Caco-2 (cell line): ENCODE measurements around the gene SAFB2. TPM values are rescaled to one million over a fixed set of nuclear protein-coding genes. Genes with fewer than 3 reads are reported as not detected.

Experiments
- BruUV-seq: library from RNA; stranded (reverse); fragments of 400-500 nt; replicated peaks from 2 replicates; lab custom pipeline; 2021; lab: Mats Ljungman, UMichigan
- CTCF ChIA-PET: fragments of 300-600 bp; sonication (Branson Sonifier 250); formaldehyde crosslinking; loops from one replicate; lab custom pipeline; 2022; ENCODE audit warnings: antibody characterized with exemption; lab: Charles Lee
- POLR2A ChIA-PET: fragments of 300-600 bp; sonication (Branson Sonifier 250); formaldehyde crosslinking; loops from one replicate; lab custom pipeline; 2022; ENCODE audit warnings: antibody characterized with exemption; lab: Charles Lee
- DNase-seq, 2 experiments: peaks; one replicate each; pipeline versions ENCODE4 v3.0.0 to v3.0.0-alpha.2; 2020 to 2022
- H3K27me3 ChIP-seq: replicated peaks from 2 replicates; pipeline ENCODE4 v1.6.0; 2011; ENCODE audit warnings: low read length; ENCODE audit not compliant: control insufficient read depth, insufficient read depth
- H3K36me3 ChIP-seq: 2 replicates; pipeline ENCODE4 v1.5.1; 2011; ENCODE audit warnings: low read length; ENCODE audit not compliant: control insufficient read depth, insufficient read depth
- H3K4me1 ChIP-seq: fragments of 250-450 bp; sonication (Bioruptor Pico); 2 replicates; pipeline ENCODE4 v1.5.1; 2020; ENCODE audit warnings: mild to moderate bottlenecking
- H3K4me3 ChIP-seq: 2 replicates; pipeline ENCODE4 v1.5.1; 2011; ENCODE audit warnings: low read depth, mild to moderate bottlenecking, control low read depth, low read length
- H3K9me3 ChIP-seq: fragments of 250-450 bp; sonication (Bioruptor Pico); 2 replicates; pipeline ENCODE4 v1.5.1; 2020; ENCODE audit warnings: mild to moderate bottlenecking, moderate library complexity
- H3K27ac Mint-ChIP-seq: one replicate; pipeline ENCODE4 v1.8.0; 2022; ENCODE audit warnings: mixed read lengths; ENCODE audit not compliant: unreplicated experiment
- H3K27me3 Mint-ChIP-seq: one replicate; pipeline ENCODE4 v1.8.0; 2022; ENCODE audit warnings: mixed read lengths; ENCODE audit not compliant: insufficient read depth, unreplicated experiment
- H3K36me3 Mint-ChIP-seq: one replicate; pipeline ENCODE4 v1.8.0; 2022; ENCODE audit warnings: mild to moderate bottlenecking, mixed read lengths; ENCODE audit not compliant: insufficient read depth, unreplicated experiment
- H3K4me1 Mint-ChIP-seq: one replicate; pipeline ENCODE4 v1.8.0; 2022; ENCODE audit warnings: low read depth, mixed read lengths; ENCODE audit not compliant: unreplicated experiment
- H3K4me3 Mint-ChIP-seq: one replicate; pipeline ENCODE4 v1.8.0; 2022; ENCODE audit warnings: mild to moderate bottlenecking, moderate library complexity, mixed read lengths; ENCODE audit not compliant: unreplicated experiment
- H3K9me3 Mint-ChIP-seq: one replicate; pipeline ENCODE4 v1.8.0; 2022; ENCODE audit warnings: mixed read lengths; ENCODE audit not compliant: unreplicated experiment
- intact Hi-C: fragments of 100-400 bp; cut with micrococcal nuclease; formaldehyde crosslinking; loops from one replicate; pipeline ENCODE4 v1.10.0; 2022; ENCODE audit not compliant: unreplicated experiment
- total RNA-seq: library from RNA; stranded (reverse); gene quantifications from 2 replicates; pipeline ENCODE4 v1.2.3, GENCODE V29; 2022
- TF ChIP-seq, protein P1 (sequence below), 2 experiments: fragments of 200-600 bp in 1 of 2; IDR thresholded peaks; 1 replicate in 1 of 2; 2 replicates in 1 of 2; pipeline versions ENCODE4 v1.5.1 to v1.8.0; 2011 to 2022; ENCODE audit warnings: antibody characterized with exemption in 1 of 2, control low read depth in 1 of 2, inconsistent platforms in 1 of 2, low read depth in 1 of 2, low read length in 1 of 2, mild to moderate bottlenecking in 1 of 2, moderate library complexity in 1 of 2; ENCODE audit not compliant: insufficient read depth in 1 of 2, severe bottlenecking in 1 of 2, unreplicated experiment in 1 of 2

SAFB2 gene
- total RNA-seq, 1 experiment from 2014 or later: 81.3 TPM

DNA sequence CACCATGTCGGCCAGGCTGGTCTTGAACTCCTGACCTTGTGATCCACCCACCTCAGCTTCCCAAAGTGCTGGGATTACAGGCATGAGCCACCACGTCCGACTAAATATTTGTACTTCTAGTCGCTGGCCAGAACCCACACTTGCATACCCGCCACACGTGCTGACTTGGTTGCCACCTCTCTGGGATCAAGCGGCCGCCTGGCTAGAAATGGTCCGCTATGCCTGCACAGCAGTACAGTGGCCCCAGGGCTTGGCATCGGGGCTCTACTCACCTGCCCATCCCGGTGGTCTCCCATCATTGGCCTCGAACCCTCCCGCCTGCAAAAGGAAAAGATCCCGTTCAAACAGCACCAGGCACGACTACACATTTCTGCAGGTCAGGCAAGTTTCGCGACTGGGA, 31.1 kb downstream of the SAFB2 start:
- H3K36me3 Mint-ChIP-seq: peaks cover 89% of the 10 kb centered on the region
- TF ChIP-seq, protein P1, sequence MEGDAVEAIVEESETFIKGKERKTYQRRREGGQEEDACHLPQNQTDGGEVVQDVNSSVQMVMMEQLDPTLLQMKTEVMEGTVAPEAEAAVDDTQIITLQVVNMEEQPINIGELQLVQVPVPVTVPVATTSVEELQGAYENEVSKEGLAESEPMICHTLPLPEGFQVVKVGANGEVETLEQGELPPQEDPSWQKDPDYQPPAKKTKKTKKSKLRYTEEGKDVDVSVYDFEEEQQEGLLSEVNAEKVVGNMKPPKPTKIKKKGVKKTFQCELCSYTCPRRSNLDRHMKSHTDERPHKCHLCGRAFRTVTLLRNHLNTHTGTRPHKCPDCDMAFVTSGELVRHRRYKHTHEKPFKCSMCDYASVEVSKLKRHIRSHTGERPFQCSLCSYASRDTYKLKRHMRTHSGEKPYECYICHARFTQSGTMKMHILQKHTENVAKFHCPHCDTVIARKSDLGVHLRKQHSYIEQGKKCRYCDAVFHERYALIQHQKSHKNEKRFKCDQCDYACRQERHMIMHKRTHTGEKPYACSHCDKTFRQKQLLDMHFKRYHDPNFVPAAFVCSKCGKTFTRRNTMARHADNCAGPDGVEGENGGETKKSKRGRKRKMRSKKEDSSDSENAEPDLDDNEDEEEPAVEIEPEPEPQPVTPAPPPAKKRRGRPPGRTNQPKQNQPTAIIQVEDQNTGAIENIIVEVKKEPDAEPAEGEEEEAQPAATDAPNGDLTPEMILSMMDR (IDR thresholded peaks at IDR 0.05; ENCODE audit: insufficient read depth in 1 of 2, low read depth in 1 of 2, low read length in 1 of 2, severe bottlenecking in 1 of 2, unreplicated experiment in 1 of 2): no peak
- H3K9me3 ChIP-seq: no peaks in the 10 kb centered on the region
- intact Hi-C loops: no loop called here
- H3K4me1 Mint-ChIP-seq: no peaks in the 10 kb centered on the region
- H3K9me3 Mint-ChIP-seq: no peaks in the 10 kb centered on the region
- peaks cover 5% of the 10 kb centered on the region for H3K36me3 ChIP-seq
- no peak overlapping the region for H3K27ac Mint-ChIP-seq
- H3K4me3 Mint-ChIP-seq: no peak overlapping the region
- DNase-seq: no peak
- no peaks in the 10 kb centered on the region for H3K27me3 Mint-ChIP-seq
- no peaks in the 10 kb centered on the region for H3K4me1 ChIP-seq
- CTCF ChIA-PET: no interaction called here
- POLR2A ChIA-PET: no interaction called here
- H3K27me3 ChIP-seq: no peaks in the 10 kb centered on the region
- BruUV-seq: no TSS peak
- no peak overlapping the region for H3K4me3 ChIP-seq

DNA sequence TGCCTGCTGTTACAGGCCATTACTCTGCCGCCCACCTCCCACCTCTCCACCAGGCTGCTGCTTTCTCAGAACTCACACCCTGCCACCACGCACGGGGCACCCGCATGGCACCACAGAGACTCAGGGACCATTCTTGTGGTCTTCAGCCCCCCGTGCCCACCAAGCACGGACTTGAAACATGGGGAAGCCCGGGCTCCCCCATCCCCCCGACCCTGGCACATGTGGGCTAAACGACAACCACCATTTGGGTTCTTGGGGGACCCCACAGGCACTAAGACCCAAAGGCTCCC, 31.8 kb downstream of the SAFB2 start:
- Histone ChIP-seq H3K4me1 (no peaks in the 10 kb centered on the region), H3K4me3 (no peak overlapping the region), H3K9me3 (no peaks in the 10 kb centered on the region), H3K36me3 (peaks cover 5% of the 10 kb centered on the region), H3K27me3 (no peaks in the 10 kb centered on the region)
- CTCF ChIA-PET: no interaction called here
- Mint-ChIP-seq H3K9me3 (no peaks in the 10 kb centered on the region), H3K4me1 (no peaks in the 10 kb centered on the region), H3K27me3 (no peaks in the 10 kb centered on the region), H3K27ac (no peak overlapping the region), H3K36me3 (peaks cover 89% of the 10 kb centered on the region), H3K4me3 (no peak overlapping the region)
- intact Hi-C loops: no loop called here
- TF ChIP-seq, protein P1 (IDR thresholded peaks at IDR 0.05; ENCODE audit: insufficient read depth in 1 of 2, low read depth in 1 of 2, low read length in 1 of 2, severe bottlenecking in 1 of 2, unreplicated experiment in 1 of 2): no peak
- POLR2A ChIA-PET: no interaction called here
- BruUV-seq: no TSS peak
- no peak for DNase-seq

DNA sequence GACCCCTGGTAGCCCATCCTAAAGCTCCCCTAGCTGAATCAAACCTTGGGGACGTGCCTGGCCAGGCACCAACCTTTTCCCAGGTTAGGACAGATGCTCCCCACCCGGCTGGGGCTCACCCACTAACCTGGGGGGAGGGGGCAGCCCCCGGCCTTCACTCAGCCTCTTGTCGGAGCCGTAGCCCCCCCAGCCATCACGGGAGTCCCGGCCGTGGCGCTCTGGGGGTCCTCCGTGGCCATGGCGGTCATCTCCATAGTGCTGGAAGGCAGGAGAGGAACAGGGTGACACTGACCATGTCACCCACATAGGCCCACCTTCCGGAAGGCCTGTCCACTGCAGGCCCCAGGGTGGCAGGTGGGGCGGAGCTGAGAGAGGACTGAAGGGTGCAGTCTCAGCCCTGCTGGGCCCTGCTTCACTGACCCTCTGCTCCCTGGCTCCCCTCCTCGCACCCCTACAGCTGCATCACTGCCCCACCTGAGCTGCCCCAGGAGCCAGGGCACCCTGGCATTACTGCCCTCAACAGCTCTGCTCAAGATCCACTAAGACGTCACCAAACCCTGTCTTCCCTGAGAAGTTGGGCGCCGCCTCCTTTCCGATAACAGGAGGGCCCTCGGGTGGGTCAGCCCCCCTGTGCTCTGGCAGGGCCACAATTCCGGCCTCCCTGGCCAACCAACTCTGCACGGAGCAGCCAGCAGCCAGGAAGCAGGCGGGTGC, 32.3 kb downstream of the SAFB2 start:
- H3K9me3 Mint-ChIP-seq: no peaks in the 10 kb centered on the region
- Histone ChIP-seq H3K36me3 (peaks cover 5% of the 10 kb centered on the region), H3K27me3 (no peaks in the 10 kb centered on the region), H3K9me3 (no peaks in the 10 kb centered on the region), H3K4me1 (no peaks in the 10 kb centered on the region), H3K4me3 (no peak overlapping the region)
- no TSS peak for BruUV-seq
- intact Hi-C loops: no loop called here
- no peak overlapping the region for H3K4me3 Mint-ChIP-seq
- TF ChIP-seq, protein P1 (IDR thresholded peaks at IDR 0.05; ENCODE audit: insufficient read depth in 1 of 2, low read depth in 1 of 2, low read length in 1 of 2, severe bottlenecking in 1 of 2, unreplicated experiment in 1 of 2): no peak
- no peak for DNase-seq
- H3K27ac Mint-ChIP-seq: no peak overlapping the region
- ChIA-PET CTCF (no interaction called here), POLR2A (no interaction called here)
- peaks cover 89% of the 10 kb centered on the region for H3K36me3 Mint-ChIP-seq
- H3K4me1 Mint-ChIP-seq: no peaks in the 10 kb centered on the region
- no peaks in the 10 kb centered on the region for H3K27me3 Mint-ChIP-seq
